Activated gamma-delta T cell (primary cell): Measurements from ENCODE around the gene FKBP14.
"Not testable (repeated sequence)": the region's sequence is repeated elsewhere in the genome, so short reads cannot be mapped to it uniquely, and the experiment has no call there.

ENCODE experiments used
- DNase-seq: peaks from one replicate; lab custom pipeline; 2025; lab: John Stamatoyannopoulos, UW

The FKBP14 gene

DNA sequence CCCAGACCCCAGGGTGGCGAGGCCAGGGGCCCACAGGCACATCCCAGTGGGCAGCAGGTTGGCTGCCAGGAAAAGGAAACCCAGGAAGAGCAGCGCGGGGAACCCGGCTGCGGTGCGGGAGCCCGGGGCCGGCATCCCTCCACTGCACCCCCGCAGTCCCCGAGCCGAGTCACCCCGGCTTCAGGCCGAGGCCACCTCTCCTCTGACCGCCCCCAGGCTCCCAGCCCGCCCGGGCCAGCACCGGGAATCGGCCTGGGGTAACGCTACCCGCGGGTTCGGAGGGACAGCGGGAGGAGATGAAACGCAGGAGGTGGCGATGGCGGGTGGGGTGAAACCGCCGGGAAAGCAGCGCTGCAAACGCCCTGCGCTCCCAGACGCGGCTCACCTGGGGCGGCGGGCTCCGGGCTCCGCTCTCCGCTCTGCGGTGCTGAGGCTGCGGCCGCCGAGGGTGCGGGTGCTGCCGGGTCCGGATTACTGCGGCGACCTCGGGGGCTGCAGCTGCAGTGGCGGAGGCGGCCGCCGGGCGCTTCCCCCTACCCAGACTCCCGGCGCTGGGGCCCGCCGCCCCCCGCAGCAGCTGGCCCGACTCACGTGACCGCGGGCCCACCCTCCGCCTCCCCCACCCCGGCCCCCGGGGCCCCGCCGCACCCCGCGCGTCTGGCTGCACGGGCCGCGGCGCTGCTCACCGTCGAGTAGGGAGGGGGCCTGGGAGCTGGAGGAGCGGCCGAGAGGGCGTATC lies 37.1 kb downstream of the FKBP14 start, which contains the start of gene SCRN1:
SCRN1 (minus strand) TSS at position 545 of the 739 bp plus-strand sequence. CDS start 20,734 bp downstream, outside the sequence.
- DNase-seq, result peak; percentile 23

DNA sequence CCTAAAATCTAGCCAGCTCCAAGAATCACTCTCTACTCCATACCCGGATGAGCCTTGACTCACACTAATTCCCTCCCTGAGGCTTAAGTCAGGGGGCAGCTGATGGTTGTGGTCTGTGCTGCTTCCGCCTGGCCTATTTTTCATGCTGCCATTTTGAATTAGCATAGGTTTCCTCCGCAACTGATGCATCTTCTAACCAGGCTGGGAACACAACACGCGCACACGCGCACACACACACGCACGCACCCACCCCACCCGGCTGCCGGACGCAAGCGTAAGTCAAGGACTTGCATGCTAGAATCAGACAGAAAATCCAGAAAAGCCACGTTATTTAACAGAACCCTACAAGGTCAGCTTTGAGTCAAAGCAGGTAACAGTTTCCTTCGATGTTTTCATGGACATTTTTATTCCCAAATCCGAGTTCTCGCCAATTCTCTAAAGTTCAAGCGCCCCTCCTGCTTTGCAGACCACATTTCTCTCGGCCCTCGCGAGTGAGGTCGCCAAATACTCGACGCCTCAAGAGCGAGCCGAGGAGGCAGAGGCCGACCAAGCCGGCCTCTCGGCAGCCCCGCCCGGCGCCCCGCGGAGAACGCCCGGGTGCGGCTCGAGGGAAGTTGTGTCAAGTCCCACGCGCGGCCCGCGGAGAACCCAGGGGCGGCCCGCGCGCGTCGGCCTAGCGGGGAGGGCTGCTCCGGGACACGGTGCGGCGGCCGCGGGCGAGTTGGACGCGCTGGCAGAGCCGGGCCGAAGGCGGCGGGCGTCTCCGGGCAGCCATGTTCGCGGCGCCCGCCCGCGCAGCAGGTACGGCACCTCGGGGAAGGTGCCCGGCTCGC lies 37.9 kb downstream of the FKBP14 start:
- peak; percentile 23 for DNase-seq

DNA sequence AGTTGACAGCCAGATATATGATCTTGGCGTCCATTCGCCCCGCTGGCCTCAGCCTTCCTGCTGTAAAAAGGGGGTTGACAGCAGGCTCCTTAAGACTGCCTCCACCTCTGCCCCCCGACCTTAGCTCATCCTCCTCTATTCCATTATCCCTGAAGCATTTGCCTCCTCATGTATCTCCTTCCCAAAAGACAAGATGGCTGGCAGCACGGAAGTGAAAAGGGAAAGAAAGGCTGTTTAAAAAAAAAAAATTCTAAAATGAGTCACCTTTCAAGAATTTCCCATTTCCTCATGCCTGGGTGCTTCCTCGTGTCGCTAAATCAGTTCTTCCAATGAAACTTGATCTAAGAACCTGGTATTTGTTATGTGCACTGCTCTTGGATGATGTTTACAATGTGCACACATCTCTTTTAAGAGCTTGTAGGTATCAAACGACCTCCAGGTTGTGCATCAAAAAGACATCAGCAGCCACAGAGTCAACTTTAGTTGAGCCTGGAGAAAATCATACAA lies 38.6 kb downstream of the FKBP14 start:
- DNase-seq, result no peak

DNA sequence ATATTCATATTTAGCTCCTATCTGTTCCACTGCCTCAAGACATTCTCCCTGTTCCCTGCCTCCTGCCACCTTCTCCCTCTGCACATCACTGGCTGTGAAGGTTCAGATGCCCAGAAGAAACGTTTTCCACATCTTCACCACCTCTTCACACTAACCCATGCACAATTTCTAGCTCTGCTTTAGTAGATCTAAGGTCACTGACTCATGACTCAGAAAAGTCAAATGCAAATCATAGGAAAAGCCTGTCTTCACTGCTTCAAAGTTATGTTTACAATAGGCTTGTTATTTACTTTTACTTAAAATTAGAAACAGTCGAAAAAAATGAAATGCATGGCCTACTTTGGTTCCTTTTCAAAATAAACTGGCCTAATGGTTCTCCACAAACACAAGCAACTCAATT lies 39.4 kb downstream of the FKBP14 start:
- DNase-seq, result no peak

DNA sequence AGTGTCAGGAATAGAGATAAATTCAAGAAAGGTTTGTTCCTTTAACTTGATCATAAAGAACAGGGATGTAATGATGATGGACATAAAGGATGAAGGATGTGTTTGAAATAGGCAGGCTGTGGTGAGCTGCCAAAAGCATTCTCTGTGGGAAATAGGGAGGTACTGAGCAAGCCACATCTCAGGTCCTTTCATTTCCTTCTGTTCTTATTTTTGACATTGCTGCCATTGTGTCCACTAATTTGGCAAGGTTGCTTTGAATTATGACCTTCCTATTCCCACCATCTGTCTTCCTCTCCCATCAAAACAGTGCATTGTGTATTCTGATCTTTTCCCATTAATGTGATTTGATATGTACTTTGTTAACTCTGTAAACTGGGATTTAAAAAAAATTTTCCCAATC lies 46.4 kb downstream of the FKBP14 start:
- DNase-seq, result no peak

DNA sequence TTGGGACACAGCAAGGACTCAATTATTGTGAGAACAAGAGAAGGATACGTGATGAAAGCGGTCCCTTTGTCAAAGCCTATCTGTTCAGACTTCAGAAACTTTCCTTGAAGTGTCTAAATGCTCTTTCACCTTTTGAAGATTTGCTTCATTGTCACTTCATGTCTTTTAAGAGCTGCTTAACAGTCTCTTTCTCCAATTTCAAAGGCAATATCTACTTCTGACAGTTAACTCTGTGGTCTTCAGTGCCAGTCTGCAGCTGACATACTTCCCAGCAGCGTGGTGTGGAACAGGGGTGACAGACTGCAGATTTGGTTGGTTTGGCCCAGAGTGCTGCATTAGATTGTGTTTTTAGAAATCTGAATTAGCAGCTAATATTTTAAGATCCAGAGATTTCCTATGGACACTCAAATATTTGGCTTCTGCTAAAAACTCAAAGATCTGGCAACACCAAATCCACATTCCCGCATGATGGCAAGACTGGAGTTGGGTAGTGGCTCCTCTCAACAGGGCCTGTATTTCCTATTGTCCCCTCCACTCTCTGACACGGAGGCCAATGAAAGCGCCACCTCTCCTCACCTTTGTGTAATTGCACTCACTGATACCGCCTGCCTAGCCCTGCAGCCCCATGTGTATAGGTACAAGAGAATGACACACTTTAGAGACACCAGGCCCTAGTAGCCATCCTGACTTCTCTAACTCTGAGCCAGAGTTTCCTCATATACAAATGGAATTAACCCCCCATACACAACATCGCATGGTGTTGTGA lies 48.4 kb downstream of the FKBP14 start:
- no peak for DNase-seq

DNA sequence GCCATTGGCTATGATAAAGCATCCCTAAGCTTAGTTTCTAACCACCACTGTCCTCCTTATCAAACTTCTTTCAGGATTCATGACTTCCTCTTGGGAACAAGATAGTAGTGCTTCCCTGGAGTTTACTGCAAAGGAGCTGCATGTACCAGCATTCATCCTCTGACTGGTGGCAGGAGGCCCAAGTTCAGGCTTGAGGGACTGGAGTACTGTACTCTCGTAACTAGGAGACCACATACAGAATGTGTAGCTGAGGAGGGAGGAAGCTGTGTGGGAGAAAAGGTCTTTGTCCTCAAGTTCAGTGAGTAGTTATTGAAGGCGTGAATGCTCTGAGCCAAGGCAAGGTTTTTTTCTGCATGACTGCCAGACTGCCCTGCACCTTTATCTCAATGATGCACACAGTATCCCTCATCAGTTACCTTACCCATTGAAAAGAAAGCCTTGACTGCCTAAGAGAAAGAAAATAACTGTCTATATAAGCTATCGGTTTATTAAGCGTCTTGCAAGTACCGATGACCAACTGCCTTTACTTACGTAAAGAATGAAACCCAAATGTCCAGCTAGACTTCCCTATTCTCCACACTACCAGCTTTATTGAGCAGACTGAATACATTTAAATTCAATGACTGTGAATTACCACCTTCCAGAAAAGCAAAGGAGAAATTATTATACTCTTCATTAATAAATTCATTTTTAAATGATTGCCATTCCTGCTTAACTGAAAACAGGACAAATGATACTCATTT lies 49.7 kb downstream of the FKBP14 start:
- no peak for DNase-seq

DNA sequence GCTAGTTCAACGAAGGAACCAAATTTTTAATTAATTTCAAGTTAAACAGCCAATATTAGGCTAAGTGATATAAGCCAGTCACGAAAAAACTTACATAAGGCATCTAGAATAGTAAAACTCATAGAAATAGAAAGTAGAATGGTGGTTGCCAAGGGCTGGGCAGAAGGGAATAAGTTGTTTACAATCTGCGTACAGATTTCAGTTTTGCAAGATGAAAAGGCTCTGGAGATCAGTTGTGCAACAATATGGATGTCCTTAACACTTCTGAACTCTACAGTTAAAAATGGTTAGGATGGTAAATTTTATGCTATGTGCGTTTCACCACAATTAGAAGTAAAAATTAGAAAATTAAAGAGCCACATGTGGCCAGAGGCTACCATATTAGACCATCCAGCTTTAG lies 50.2 kb downstream of the FKBP14 start:
- no peak for DNase-seq

DNA sequence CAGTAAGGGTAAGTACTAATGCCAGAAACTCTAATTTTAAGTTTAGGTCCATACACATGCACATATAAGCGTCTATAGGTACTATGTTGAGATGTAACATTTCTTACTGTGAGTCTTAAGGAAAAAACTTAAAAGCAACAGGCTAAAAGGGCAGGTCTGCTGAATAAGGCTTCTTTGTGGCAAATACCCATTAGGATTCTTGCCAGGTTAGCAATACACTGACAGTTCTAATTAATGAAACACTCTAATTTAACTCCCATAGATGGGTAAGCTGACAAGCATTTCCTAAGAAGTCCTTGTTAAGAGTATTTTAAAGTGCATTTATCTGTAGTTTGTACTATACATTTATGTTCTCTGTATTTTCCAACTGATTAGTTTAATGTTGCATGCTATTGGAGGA lies 50.9 kb downstream of the FKBP14 start:
- no peak for DNase-seq

DNA sequence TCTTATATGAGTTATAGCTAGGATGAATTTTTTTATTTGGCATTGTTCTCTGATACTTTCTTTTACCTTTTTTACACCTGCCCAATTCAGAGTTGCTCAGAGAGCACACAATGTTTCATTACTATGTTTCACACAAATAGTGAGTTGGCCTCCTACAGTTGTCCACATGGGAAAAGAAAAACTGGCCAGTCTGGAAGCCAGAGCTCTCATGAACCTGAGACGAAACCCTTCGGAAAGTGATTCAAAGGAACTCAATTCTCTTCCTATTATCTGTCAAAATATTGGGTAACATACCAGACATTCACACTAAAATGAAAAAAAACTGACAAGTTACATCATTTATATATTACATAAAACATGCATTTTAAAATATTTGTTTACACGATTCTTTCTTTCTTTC lies 52.2 kb downstream of the FKBP14 start:
- DNase-seq, result no peak

DNA sequence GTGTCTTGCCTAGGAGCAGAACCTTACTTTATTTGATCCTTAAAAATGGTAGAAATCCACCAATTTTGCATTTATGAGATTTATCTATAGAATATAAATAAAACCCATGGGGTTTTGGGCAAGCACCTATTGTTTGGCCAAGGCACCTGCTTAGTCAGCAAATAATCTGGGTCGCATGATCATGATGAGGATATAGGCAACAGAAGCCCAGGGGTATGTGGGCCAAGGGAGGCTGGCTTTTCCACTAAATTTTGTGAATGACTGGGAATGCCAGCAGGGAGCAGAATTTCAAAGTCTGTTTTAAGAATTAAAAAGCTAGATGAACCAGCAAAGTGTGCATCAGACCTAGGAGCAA lies 54.2 kb downstream of the FKBP14 start:
- DNase-seq, result no peak

DNA sequence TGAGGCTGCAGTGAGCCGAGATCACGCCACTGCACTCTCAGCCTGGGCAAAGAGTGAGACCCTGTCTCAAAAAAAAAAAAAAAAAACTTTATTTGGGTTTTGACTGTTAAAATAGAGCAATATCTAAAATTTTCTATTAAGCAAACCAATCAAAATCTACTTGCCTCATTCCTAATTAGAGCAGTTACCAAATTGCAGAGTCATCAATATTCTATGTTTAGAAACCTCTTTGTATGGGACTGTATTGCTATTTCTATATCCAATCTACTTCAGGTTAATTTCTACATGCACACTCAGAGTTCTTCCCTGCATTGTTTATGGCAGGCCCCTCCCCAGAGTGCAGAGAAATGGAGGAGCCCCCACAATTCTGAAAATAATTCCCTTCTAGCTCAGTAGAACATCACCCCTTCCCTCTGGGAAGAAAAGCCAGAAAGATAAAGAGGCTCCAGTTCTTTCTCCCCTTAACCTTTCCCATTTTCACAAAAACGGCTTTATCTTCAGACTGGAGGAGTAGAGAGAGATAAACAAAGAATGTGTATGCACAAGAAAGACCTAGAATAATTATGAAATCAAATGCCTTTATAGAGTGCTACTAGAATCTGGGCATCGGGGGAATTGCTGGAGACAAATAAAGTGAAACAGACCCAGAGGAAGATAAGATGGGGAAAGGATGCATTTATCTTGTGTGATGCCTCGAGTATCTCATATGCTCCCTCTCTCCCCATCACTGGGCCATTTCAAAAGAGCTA lies 54.8 kb downstream of the FKBP14 start:
- DNase-seq, result no peak

DNA sequence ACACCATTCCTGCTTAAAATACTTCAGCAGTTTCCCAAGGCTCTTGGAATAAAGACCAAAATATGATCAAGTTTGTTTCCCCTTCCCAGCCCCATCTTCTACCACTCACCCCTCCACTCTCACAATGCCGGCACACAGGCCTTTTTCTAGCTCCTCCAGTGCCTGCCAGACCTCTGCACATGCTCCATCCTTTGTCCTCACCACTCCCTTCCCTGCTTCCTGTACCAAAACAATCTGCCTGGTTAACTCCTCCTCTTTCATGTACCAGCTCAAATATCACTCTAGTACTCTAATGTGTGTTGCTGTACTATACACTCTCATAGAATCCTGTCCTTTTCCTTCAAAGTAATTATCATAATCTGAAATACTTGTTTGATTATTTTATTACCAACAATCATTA lies 56.3 kb downstream of the FKBP14 start:
- DNase-seq, result no peak

DNA sequence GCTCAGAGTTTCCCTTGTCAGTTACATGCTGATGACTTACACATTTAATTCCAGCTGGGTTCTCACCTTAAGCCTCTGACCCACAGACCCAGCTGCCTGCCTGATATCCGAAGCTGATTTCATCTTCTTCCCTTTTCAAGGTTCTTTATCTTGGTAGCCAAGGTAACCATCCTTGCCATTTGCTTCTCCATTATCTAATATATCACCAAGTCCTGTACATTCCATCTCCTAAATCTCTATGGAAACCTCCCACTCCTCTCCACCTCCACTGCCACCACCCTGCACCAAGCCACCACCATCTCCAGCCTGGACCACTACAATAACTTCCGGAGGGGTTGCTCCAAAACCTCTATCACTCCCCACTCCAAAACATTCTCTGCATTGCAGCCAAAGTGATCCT lies 56.8 kb downstream of the FKBP14 start:
- no peak for DNase-seq

DNA sequence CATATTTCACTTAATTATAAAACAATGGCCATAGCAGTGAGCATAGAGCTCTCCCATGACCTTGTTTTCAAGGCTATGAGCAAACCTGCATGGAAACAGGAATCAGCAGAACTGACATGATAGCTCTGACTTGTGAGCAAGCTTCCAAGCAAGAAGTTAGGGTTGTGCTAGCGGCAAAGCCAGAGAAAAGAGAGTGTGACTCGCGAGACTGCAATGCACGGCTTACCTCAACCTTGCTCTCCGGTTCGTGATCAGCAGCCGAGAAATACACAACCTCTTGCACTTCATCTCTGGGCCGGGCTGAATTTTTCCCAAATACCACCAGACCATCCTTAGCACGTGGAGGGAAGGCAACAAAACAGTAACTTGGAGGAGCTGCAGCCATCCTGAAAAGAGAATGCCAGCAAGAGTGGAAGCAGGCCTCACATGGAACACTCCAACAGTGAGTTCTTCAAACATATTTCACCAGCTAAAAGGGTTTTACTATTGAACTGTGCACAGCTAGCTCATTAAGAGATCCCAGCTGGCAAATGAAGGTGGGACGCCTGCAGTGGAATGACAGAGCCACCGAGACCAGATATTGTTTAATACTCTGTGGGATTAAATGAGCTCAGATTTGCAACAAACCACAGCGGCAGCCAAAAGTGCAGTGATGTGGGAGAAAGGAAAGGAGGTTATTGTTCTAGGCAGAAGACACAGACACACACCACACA lies 57.7 kb downstream of the FKBP14 start:
- DNase-seq, result no peak

DNA sequence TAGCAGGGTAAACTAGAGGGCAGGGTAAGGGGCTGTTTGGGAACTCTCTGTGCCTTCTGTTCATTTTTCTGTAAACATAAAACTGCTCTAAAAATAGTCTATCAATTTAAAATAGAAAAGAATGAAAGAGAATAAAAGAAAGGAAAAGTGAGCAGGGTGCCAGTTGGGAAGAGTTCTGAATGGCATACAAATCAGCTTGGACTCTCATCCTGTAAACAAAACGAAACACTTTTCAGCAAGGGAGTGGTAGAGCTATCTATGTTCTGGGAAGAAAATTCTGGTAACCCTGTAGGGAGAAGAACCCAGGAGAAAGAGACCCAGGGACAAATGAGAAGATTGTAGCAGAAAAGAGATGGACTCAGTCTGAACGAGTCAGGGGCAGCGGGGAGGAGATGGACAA lies 61.5 kb downstream of the FKBP14 start:
- no peak for DNase-seq

DNA sequence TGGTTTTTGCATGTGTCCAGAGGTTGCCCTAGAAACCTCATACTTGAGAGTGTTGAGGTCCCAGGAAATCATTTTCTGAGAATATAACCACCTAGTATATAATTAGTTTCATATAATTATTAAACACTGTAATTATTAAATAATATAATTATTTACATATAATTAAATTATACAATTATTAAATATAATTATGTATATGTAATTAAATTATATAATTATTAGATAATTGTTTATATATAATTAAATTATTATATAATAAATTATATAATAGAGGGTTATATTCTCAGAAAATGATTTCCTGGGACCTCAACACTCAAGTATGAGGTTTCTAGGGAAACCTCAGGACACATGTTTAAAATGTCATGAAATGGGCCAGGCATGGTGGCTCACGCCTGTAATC lies 64.5 kb downstream of the FKBP14 start:
- no peak for DNase-seq

DNA sequence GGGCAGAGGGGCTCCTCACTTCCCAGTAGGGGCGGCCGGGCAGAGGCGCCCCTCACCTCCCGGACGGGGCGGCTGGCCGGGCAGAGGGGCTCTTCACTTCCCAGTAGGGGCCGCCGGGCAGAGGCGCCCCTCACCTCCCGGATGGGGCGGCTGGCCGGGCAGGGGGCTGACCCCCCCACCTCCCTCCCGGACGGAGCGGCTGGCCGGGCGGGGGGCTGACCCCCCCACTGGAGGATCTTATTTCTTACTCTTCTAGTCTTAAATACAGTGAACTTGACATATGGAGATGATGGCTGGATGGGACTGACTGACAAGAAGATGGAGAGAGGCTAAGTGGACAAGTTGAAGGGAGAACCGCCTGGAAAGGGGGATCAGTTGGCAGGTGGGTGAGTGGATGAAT lies 64.9 kb downstream of the FKBP14 start:
- DNase-seq, result not testable (repeated sequence)
